GM21723 (cell line): Measurements from ENCODE around the gene KIF17.
"Not testable (repeated sequence)": the region's sequence is repeated elsewhere in the genome, so short reads cannot be mapped to it uniquely, and the experiment has no call there.

Experiments used
- ATAC-seq: cut with Tn5 transposase; IDR thresholded peaks from one replicate; pipeline ENCODE4 v1.9.1; 2021; ENCODE audit warnings: mild to moderate bottlenecking, moderate library complexity; ENCODE audit not compliant: unreplicated experiment

KIF17 gene

GRCh38 chr1:20727746-20728316 lies 10.0 kb upstream of the KIF17 start:
- ATAC-seq: no peak

- ATAC-seq: no peak
These were observed 9.3 kb upstream of the KIF17 start for GRCh38 chr1:20726932-20727745.

- no peak for ATAC-seq
These were observed 8.5 kb upstream of the KIF17 start for GRCh38 chr1:20726118-20726911.

GRCh38 chr1:20725189-20726117 lies 7.6 kb upstream of the KIF17 start:
- ATAC-seq: no peak

GRCh38 chr1:20724364-20725188 lies 6.8 kb upstream of the KIF17 start:
- ATAC-seq: no peak

GRCh38 chr1:20723537-20724363 lies 5.9 kb upstream of the KIF17 start:
- ATAC-seq: no peak

GRCh38 chr1:20723159-20723536 lies 5.3 kb upstream of the KIF17 start:
- ATAC-seq: no peak

- no peak for ATAC-seq
These were observed 3.6 kb upstream of the KIF17 start for GRCh38 chr1:20721117-20722061.

- ATAC-seq: no peak
These were observed 2.9 kb upstream of the KIF17 start for GRCh38 chr1:20720631-20721091.

GRCh38 chr1:20719871-20720620 lies 2.2 kb upstream of the KIF17 start:
- ATAC-seq: no peak

- ATAC-seq: no peak
These were observed 1.5 kb upstream of the KIF17 start for GRCh38 chr1:20719261-20719660.

- not testable (repeated sequence) for ATAC-seq
These were observed 606 bp upstream of the KIF17 start for GRCh38 chr1:20718343-20718882.

GRCh38 chr1:20716232-20716631 lies 1.6 kb downstream of the KIF17 start:
- no peak for ATAC-seq

- ATAC-seq: no peak
These were observed 2.4 kb downstream of the KIF17 start for GRCh38 chr1:20715406-20715805.

GRCh38 chr1:20713440-20713839 lies 4.4 kb downstream of the KIF17 start:
- ATAC-seq: no peak

- no peak for ATAC-seq
These were observed 5.6 kb downstream of the KIF17 start for GRCh38 chr1:20712215-20712577.
